Measurements from ENCODE around the gene SH2D6. TPM values are rescaled to one million over a fixed set of nuclear protein-coding genes. Genes with fewer than 3 reads are reported as not detected.

The SH2D6 gene
- total and polyA plus RNA-seq, 4 donors, result 0.14 to 0.74 (median 0.53) TPM

DNA sequence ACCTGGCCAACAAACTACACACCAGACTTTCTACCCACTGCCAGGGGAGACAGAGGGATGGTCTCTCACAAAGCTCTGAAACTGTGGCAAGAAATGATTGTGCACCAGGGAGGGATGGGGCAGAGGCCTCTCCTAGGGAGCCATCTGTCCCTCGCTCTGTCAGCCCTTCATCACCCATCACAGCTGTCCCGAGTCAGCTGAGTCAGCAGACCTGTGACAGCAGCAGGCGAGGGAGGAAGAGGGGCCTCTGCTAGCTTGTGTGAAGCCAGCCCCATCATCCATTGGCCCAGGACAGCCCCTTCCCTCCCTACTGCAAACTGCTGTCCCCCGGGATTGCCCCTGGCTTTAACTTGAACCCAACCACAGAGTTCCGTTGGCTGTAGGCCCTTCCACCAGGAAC, 5.0 kb downstream of the SH2D6 start:
- Histone ChIP-seq H3K4me3 (no peak overlapping the region), H3K27me3 (ENCODE audit: control insufficient read depth in 3 of 3, insufficient read depth in 3 of 3, low read length in 2 of 3) (no peaks in the 10 kb centered on the region), H3K27ac (ENCODE audit: low read depth in 1 of 2, low read length in 1 of 2) (no peak overlapping the region), H3K9ac (ENCODE audit: insufficient read depth in 1 of 2, low read length in 2 of 2) (no peak overlapping the region), H3K9me3 (ENCODE audit: control insufficient read depth in 4 of 4, insufficient read depth in 3 of 4, low read length in 3 of 4) (no peaks in the 10 kb centered on the region), H3K4me1 (ENCODE audit: control insufficient read depth in 5 of 5, insufficient read depth in 5 of 5, low read length in 5 of 5) (peaks cover 0 to 28% (median 9%) of the 10 kb centered on the region in 5 donors), H3K36me3 (ENCODE audit: control insufficient read depth in 4 of 4, insufficient read depth in 4 of 4, low read length in 4 of 4) (no peaks in the 10 kb centered on the region)
- ATAC-seq (ENCODE audit: insufficient read depth, low FRiP score) (no peak), DNase-seq (no peak)
- WGBS, 2 donors, result 68 to 69% methylated on average over 5 of the region's 5 CpGs
- TF ChIP-seq, protein P1, sequence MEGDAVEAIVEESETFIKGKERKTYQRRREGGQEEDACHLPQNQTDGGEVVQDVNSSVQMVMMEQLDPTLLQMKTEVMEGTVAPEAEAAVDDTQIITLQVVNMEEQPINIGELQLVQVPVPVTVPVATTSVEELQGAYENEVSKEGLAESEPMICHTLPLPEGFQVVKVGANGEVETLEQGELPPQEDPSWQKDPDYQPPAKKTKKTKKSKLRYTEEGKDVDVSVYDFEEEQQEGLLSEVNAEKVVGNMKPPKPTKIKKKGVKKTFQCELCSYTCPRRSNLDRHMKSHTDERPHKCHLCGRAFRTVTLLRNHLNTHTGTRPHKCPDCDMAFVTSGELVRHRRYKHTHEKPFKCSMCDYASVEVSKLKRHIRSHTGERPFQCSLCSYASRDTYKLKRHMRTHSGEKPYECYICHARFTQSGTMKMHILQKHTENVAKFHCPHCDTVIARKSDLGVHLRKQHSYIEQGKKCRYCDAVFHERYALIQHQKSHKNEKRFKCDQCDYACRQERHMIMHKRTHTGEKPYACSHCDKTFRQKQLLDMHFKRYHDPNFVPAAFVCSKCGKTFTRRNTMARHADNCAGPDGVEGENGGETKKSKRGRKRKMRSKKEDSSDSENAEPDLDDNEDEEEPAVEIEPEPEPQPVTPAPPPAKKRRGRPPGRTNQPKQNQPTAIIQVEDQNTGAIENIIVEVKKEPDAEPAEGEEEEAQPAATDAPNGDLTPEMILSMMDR (IDR thresholded peaks at IDR 0.05; ENCODE audit: control extremely low read depth, extremely low read depth), result no peak

DNA sequence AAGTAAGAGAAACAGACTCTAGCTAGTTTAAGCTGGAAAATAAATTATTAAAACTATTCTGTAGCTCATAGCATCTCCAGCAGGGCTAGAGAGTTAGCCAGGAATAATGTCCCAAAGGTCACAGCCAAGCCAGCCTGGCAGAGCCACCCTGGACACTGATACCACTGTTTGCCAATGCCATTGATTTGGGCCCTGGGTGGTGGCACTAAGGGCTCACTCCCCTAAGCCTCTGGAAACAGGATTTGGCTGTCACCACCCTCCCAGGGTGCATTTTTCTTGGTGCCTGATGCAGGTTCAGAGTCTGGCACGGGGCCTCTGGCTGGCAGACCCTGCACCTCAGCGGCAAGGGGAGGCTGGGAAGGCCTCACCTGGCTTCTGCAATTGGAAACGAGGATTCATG, 7.1 kb downstream of the SH2D6 start:
- 96 to 98% methylated on average over 3 of the region's 3 CpGs for WGBS, 2 donors
- Histone ChIP-seq H3K9ac (ENCODE audit: insufficient read depth in 1 of 2, low read length in 2 of 2) (no peak overlapping the region), H3K4me3 (no peak overlapping the region), H3K4me1 (ENCODE audit: control insufficient read depth in 5 of 5, insufficient read depth in 5 of 5, low read length in 5 of 5) (peaks cover 0 to 19% (median 0%) of the 10 kb centered on the region in 5 donors), H3K27me3 (ENCODE audit: control insufficient read depth in 3 of 3, insufficient read depth in 3 of 3, low read length in 2 of 3) (no peaks in the 10 kb centered on the region), H3K9me3 (ENCODE audit: control insufficient read depth in 4 of 4, insufficient read depth in 3 of 4, low read length in 3 of 4) (no peaks in the 10 kb centered on the region), H3K36me3 (ENCODE audit: control insufficient read depth in 4 of 4, insufficient read depth in 4 of 4, low read length in 4 of 4) (no peaks in the 10 kb centered on the region), H3K27ac (ENCODE audit: low read depth in 1 of 2, low read length in 1 of 2) (no peak overlapping the region)
- TF ChIP-seq, protein P1 (IDR thresholded peaks at IDR 0.05; ENCODE audit: control extremely low read depth, extremely low read depth), result no peak
- no peak for ATAC-seq (ENCODE audit: insufficient read depth, low FRiP score)
- no peak for DNase-seq

DNA sequence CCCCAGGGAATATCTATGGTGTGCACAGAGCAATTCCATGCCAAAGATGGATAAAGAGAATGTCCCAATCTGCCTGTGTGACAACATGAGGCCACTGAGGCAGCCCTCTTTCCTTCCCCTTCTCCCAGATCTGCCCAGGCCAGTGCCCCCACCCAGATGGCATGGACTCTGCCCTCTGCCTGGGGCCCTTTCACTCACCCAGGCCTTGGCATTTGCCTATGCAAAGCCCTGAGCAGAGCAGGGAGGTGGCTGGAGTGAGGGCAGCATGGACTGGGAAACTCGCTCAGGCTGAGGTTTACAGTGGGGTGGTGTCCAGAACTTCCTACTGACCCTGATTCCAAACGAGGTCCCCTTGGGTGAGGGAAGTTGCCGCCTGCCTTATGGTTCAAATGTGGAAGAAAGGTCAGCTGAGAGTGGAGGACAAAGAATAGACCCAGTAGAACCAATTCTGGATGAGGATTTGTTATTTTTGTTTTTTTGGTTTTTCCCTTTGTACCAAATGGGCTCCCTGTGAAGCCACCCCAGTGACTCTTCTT, 8.9 kb downstream of the SH2D6 start:
- TF ChIP-seq, protein P1 (IDR thresholded peaks at IDR 0.05; ENCODE audit: control extremely low read depth, extremely low read depth), result no peak
- H3K4me3 ChIP-seq, result no peak overlapping the region
- H3K27ac ChIP-seq (ENCODE audit: low read depth in 1 of 2, low read length in 1 of 2), result no peak overlapping the region
- no peaks in the 10 kb centered on the region for H3K9me3 ChIP-seq (ENCODE audit: control insufficient read depth in 4 of 4, insufficient read depth in 3 of 4, low read length in 3 of 4)
- peaks cover 0 to 10% (median 0%) of the 10 kb centered on the region in 5 donors for H3K4me1 ChIP-seq (ENCODE audit: control insufficient read depth in 5 of 5, insufficient read depth in 5 of 5, low read length in 5 of 5)
- no peak overlapping the region for H3K9ac ChIP-seq (ENCODE audit: insufficient read depth in 1 of 2, low read length in 2 of 2)
- DNase-seq (no peak), ATAC-seq (ENCODE audit: insufficient read depth, low FRiP score) (no peak)
- no peaks in the 10 kb centered on the region for H3K36me3 ChIP-seq (ENCODE audit: control insufficient read depth in 4 of 4, insufficient read depth in 4 of 4, low read length in 4 of 4)
- H3K27me3 ChIP-seq (ENCODE audit: control insufficient read depth in 3 of 3, insufficient read depth in 3 of 3, low read length in 2 of 3), result no peaks in the 10 kb centered on the region
- WGBS, 2 donors, result 42 to 69% methylated on average over 3 of the region's 3 CpGs

DNA sequence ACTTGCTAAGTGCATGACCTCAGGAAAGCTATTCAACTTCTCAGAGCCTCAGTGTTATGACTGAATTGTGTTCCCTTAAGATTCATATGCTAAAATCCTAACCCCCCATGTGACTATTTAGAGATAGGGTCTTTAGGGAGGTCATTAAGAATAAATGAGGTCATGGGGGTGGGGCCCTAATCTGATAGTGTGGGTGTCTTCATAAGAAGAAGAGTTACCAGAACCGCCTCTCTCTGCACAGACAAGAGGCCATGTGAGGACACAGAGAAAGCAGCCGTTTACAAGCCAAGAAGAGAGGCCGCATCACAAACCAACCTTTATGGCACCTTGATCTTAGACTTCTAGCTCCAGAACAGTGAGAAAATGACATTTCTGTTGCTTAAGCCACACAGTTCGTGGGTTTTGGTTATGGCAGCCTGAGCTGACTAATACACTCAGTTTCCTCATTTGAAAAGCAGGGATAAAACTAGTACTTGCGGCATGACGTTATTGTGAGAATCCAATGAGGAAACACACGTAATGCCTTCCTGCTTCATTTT, 9.9 kb downstream of the SH2D6 start:
- H3K9me3 ChIP-seq (ENCODE audit: control insufficient read depth in 4 of 4, insufficient read depth in 3 of 4, low read length in 3 of 4), result no peaks in the 10 kb centered on the region
- H3K9ac ChIP-seq (ENCODE audit: insufficient read depth in 1 of 2, low read length in 2 of 2), result no peak overlapping the region
- no peak for ATAC-seq (ENCODE audit: insufficient read depth, low FRiP score)
- TF ChIP-seq, protein P1 (IDR thresholded peaks at IDR 0.05; ENCODE audit: control extremely low read depth, extremely low read depth), result no peak
- H3K27me3 ChIP-seq (ENCODE audit: control insufficient read depth in 3 of 3, insufficient read depth in 3 of 3, low read length in 2 of 3), result no peaks in the 10 kb centered on the region
- no peak overlapping the region for H3K27ac ChIP-seq (ENCODE audit: low read depth in 1 of 2, low read length in 1 of 2)
- no peak for DNase-seq
- no peaks in the 10 kb centered on the region for H3K36me3 ChIP-seq (ENCODE audit: control insufficient read depth in 4 of 4, insufficient read depth in 4 of 4, low read length in 4 of 4)
- WGBS, 2 donors, result 64 to 77% methylated on average over 7 of the region's 7 CpGs
- H3K4me3 ChIP-seq, result no peak overlapping the region
- H3K4me1 ChIP-seq (ENCODE audit: control insufficient read depth in 5 of 5, insufficient read depth in 5 of 5, low read length in 5 of 5), result peaks cover 0 to 17% (median 0%) of the 10 kb centered on the region in 5 donors
